WTC11 (cell line): ENCODE results near the gene CCR8. TPM values are rescaled to one million over a fixed set of nuclear protein-coding genes. Genes with fewer than 3 reads are reported as not detected.
"Not testable (repeated sequence)": the region's sequence is repeated elsewhere in the genome, so short reads cannot be mapped to it uniquely, and the experiment has no call there.

Source experiments
- ATAC-seq: fragments of 200-7000 bp; cut with Tn5 transposase; 2 replicates; pipeline ENCODE4 v1.10.0; 2021; ENCODE audit warnings: mild to moderate bottlenecking, moderate library complexity
- CTCF ChIA-PET: fragments of 300-600 bp; sonication (Branson Sonifier 250); formaldehyde crosslinking; loops from one replicate; lab custom pipeline; 2021; ENCODE audit warnings: antibody characterized with exemption; lab: Charles Lee
- POLR2A ChIA-PET: fragments of 350-600 bp; sonication (Branson Sonifier 250); formaldehyde crosslinking; loops from one replicate; lab custom pipeline; 2021; ENCODE audit warnings: antibody characterized with exemption; lab: Charles Lee
- DNase-seq: peaks from one replicate; pipeline ENCODE4 v3.0.0; 2021; ENCODE audit warnings: low spot score
- H3K27ac Mint-ChIP-seq: 2 replicates; pipeline ENCODE4 v1.8.0; 2021; ENCODE audit warnings: mixed read lengths
- H3K27me3 Mint-ChIP-seq: 2 replicates; pipeline ENCODE4 v1.8.0; 2021; ENCODE audit warnings: low read depth, mild to moderate bottlenecking, moderate library complexity, mixed read lengths
- H3K36me3 Mint-ChIP-seq: 2 replicates; pipeline ENCODE4 v1.8.0; 2021; ENCODE audit warnings: mixed read lengths
- H3K4me1 Mint-ChIP-seq: 2 replicates; pipeline ENCODE4 v1.8.0; 2022; ENCODE audit warnings: mixed read lengths
- H3K4me3 Mint-ChIP-seq: 2 replicates; pipeline ENCODE4 v1.8.0; 2021; ENCODE audit warnings: mild to moderate bottlenecking, moderate library complexity, mixed read lengths
- H3K9me3 Mint-ChIP-seq: 2 replicates; pipeline ENCODE4 v1.8.0; 2021; ENCODE audit warnings: mixed read lengths
- E2F5 ChIP-seq: sonication (generic); formaldehyde crosslinking; IDR thresholded peaks from 2 replicates; pipeline ENCODE4 v1.8.1; 2022; ENCODE audit warnings: mild to moderate bottlenecking, moderate library complexity, missing genetic modification reagents
- ELF4 ChIP-seq: sonication (generic); formaldehyde crosslinking; IDR thresholded peaks from 2 replicates; pipeline ENCODE4 v1.8.1; 2022; ENCODE audit warnings: low read depth, mild to moderate bottlenecking, moderate library complexity, missing genetic modification reagents
- ETV6 ChIP-seq: sonication (generic); formaldehyde crosslinking; IDR thresholded peaks from 2 replicates; pipeline ENCODE4 v1.8.1; 2022; ENCODE audit warnings: mild to moderate bottlenecking, missing genetic modification reagents
- FOXP4 ChIP-seq: sonication (generic); formaldehyde crosslinking; IDR thresholded peaks from 2 replicates; pipeline ENCODE4 v1.8.0; 2022; ENCODE audit warnings: mild to moderate bottlenecking, missing genetic modification reagents
- GABPB1 ChIP-seq: sonication (generic); formaldehyde crosslinking; IDR thresholded peaks from 2 replicates; pipeline ENCODE4 v1.8.1; 2023; ENCODE audit warnings: mild to moderate bottlenecking, missing genetic modification reagents
- IRF2 ChIP-seq: sonication (generic); formaldehyde crosslinking; IDR thresholded peaks from 2 replicates; pipeline ENCODE4 v1.8.0; 2022; ENCODE audit warnings: low read depth, missing genetic modification reagents, borderline replicate concordance
- NFE2L1 ChIP-seq: sonication (generic); formaldehyde crosslinking; IDR thresholded peaks from 2 replicates; pipeline ENCODE4 v1.8.1; 2023; ENCODE audit warnings: missing genetic modification reagents
- RORB ChIP-seq: fragments of 250-450 bp; sonication (Bioruptor Pico); IDR thresholded peaks from 2 replicates; pipeline ENCODE4 v1.9.0; 2021; ENCODE audit warnings: mild to moderate bottlenecking
- SMAD4 ChIP-seq: sonication (generic); formaldehyde crosslinking; IDR thresholded peaks from 2 replicates; pipeline ENCODE4 v1.8.0; 2022; ENCODE audit warnings: mild to moderate bottlenecking, missing genetic modification reagents
- TEAD1 ChIP-seq: sonication (generic); formaldehyde crosslinking; IDR thresholded peaks from 2 replicates; pipeline ENCODE4 v1.8.0; 2022; ENCODE audit warnings: mild to moderate bottlenecking, missing genetic modification reagents
- USF1 ChIP-seq: sonication (generic); formaldehyde crosslinking; IDR thresholded peaks from 2 replicates; pipeline ENCODE4 v1.8.0; 2022; ENCODE audit warnings: mild to moderate bottlenecking, missing genetic modification reagents
- USF2 ChIP-seq: sonication (generic); formaldehyde crosslinking; IDR thresholded peaks from 2 replicates; pipeline ENCODE4 v1.8.1; 2023; ENCODE audit warnings: mild to moderate bottlenecking, missing genetic modification reagents, moderate library complexity
- ZBTB21 ChIP-seq: sonication (generic); formaldehyde crosslinking; IDR thresholded peaks from 2 replicates; pipeline ENCODE4 v1.8.1; 2023; ENCODE audit warnings: mild to moderate bottlenecking, missing genetic modification reagents, borderline replicate concordance
- ZBTB43 ChIP-seq: sonication (generic); formaldehyde crosslinking; IDR thresholded peaks from 2 replicates; pipeline ENCODE4 v1.8.1; 2023; ENCODE audit warnings: mild to moderate bottlenecking, missing genetic modification reagents
- ZMAT4 ChIP-seq: fragments of 250-450 bp; sonication (Bioruptor Pico); IDR thresholded peaks from 2 replicates; pipeline ENCODE4 v1.9.0; 2021; ENCODE audit warnings: mild to moderate bottlenecking
- ZNF121 ChIP-seq: sonication (generic); formaldehyde crosslinking; IDR thresholded peaks from 2 replicates; pipeline ENCODE4 v1.8.0; 2023; ENCODE audit warnings: missing genetic modification reagents
- ZNF232 ChIP-seq: sonication (generic); formaldehyde crosslinking; IDR thresholded peaks from 2 replicates; pipeline ENCODE4 v1.8.0; 2022; ENCODE audit warnings: mild to moderate bottlenecking, missing genetic modification reagents
- ZNF317 ChIP-seq: sonication (generic); formaldehyde crosslinking; IDR thresholded peaks from 2 replicates; pipeline ENCODE4 v1.8.1; 2023; ENCODE audit warnings: low read depth, mild to moderate bottlenecking, moderate library complexity, missing genetic modification reagents, borderline replicate concordance
- ZNF671 ChIP-seq: fragments of 250-450 bp; sonication (Bioruptor Pico); IDR thresholded peaks from 2 replicates; pipeline ENCODE4 v1.8.0; 2021; ENCODE audit warnings: mild to moderate bottlenecking
- total RNA-seq: library from RNA; stranded (reverse); gene quantifications from 3 replicates; pipeline ENCODE4 v1.2.3, GENCODE V29; 2021

CCR8 gene
- total RNA-seq, 1 experiment from 2014 or later = 0.33 TPM

- POLR2A ChIA-PET = no interaction called here
- H3K27ac Mint-ChIP-seq = no peak overlapping the region
- peaks cover 39% of the 10 kb centered on the region for H3K9me3 Mint-ChIP-seq
- H3K27me3 Mint-ChIP-seq = no peaks in the 10 kb centered on the region; the same call in 1 of the 2 replicates
- no peak overlapping the region for H3K4me3 Mint-ChIP-seq
- TF ChIP-seq GABPB1 (CRISPR knock-in tag) (peak; percentile 70), ZBTB43 (CRISPR knock-in tag) (no peak)
- no peak for ATAC-seq
- H3K4me1 Mint-ChIP-seq = peaks cover 7% of the 10 kb centered on the region
- CTCF ChIA-PET = no interaction called here
- H3K36me3 Mint-ChIP-seq = peaks cover 12% of the 10 kb centered on the region
- no peak for DNase-seq
These were observed 11.8 kb upstream of the CCR8 start for GRCh38 chr3:39317571-39318169.

GRCh38 chr3:39318301-39318700, 11.2 kb upstream of the CCR8 start:
- Mint-ChIP-seq H3K4me1 (peaks cover 13% of the 10 kb centered on the region), H3K9me3 (peaks cover 35% of the 10 kb centered on the region), H3K27ac (no peak overlapping the region), H3K36me3 (peaks cover 9% of the 10 kb centered on the region), H3K4me3 (no peak overlapping the region), H3K27me3 (no peaks in the 10 kb centered on the region; the same call in 1 of the 2 replicates)
- no peak for TF ChIP-seq USF2 (CRISPR knock-in tag)
- TF ChIP-seq ELF4 (CRISPR knock-in tag) = no peak
- no peak for TF ChIP-seq USF1 (CRISPR knock-in tag)
- no peak for TF ChIP-seq FOXP4
- no peak for TF ChIP-seq TEAD1 (CRISPR knock-in tag)
- TF ChIP-seq ZNF232 (CRISPR knock-in tag) = no peak
- TF ChIP-seq ZMAT4 (CRISPR knock-in tag) = no peak
- TF ChIP-seq SMAD4 (CRISPR knock-in tag) = no peak
- no peak for TF ChIP-seq ZNF317 (CRISPR knock-in tag)
- no peak for TF ChIP-seq E2F5 (CRISPR knock-in tag)
- no peak for TF ChIP-seq RORB (CRISPR knock-in tag)
- TF ChIP-seq ZNF671 = no peak
- ChIA-PET CTCF (interaction anchor here (1.1 kb wide), 1 partner anchor 60 kb away, joined by 3 read pairs; no protein-coding TSS in a partner anchor), POLR2A (no interaction called here)
- DNase-seq (no peak), ATAC-seq (no peak)

GRCh38 chr3:39319249-39319648, 10.3 kb upstream of the CCR8 start:
- CTCF ChIA-PET = interaction anchor here (0.6 to 1.1 kb wide), 3 partner anchors 28 to 140 kb away, joined by 3 read pairs; no protein-coding TSS in a partner anchor
- peaks cover 30% of the 10 kb centered on the region for H3K9me3 Mint-ChIP-seq
- H3K36me3 Mint-ChIP-seq = peaks cover 5% of the 10 kb centered on the region
- no peak for ATAC-seq
- peaks cover 14% of the 10 kb centered on the region for H3K4me1 Mint-ChIP-seq
- H3K27me3 Mint-ChIP-seq = no peaks in the 10 kb centered on the region
- H3K27ac Mint-ChIP-seq = no peak overlapping the region
- no peak overlapping the region for H3K4me3 Mint-ChIP-seq
- TF ChIP-seq IRF2 (no peak), USF2 (CRISPR knock-in tag) (no peak), ZBTB21 (no peak), ZNF121 (CRISPR knock-in tag) (no peak), ETV6 (CRISPR knock-in tag) (no peak), NFE2L1 (CRISPR knock-in tag) (no peak)
- DNase-seq = no peak
- POLR2A ChIA-PET = interaction anchor here (0.6 kb wide), 1 partner anchor 56 kb away, joined by 4 read pairs; no protein-coding TSS in a partner anchor

- not testable (repeated sequence) for ATAC-seq, H3K27me3 Mint-ChIP-seq, H3K36me3 Mint-ChIP-seq, H3K27ac Mint-ChIP-seq, H3K4me3 Mint-ChIP-seq, DNase-seq
- CTCF ChIA-PET = interaction anchor here (1.0 to 1.6 kb wide), 2 partner anchors 33 to 56 kb away, joined by 3 to 6 read pairs; no protein-coding TSS in a partner anchor
- POLR2A ChIA-PET = interaction anchor here (0.7 kb wide), 1 partner anchor 105 kb away, joined by 5 read pairs; no protein-coding TSS in a partner anchor
- H3K4me1 Mint-ChIP-seq = peaks cover 14% of the 10 kb centered on the region
- H3K9me3 Mint-ChIP-seq = peaks cover 13% of the 10 kb centered on the region
These were observed 7.9 kb upstream of the CCR8 start for GRCh38 chr3:39321574-39321983.

- H3K36me3 Mint-ChIP-seq, ATAC-seq, H3K27ac Mint-ChIP-seq, H3K4me3 Mint-ChIP-seq, POLR2A ChIA-PET, H3K9me3 Mint-ChIP-seq, H3K27me3 Mint-ChIP-seq, DNase-seq: not testable (repeated sequence)
- H3K4me1 Mint-ChIP-seq = peaks cover 14% of the 10 kb centered on the region
- CTCF ChIA-PET = interaction anchor here (1.0 to 1.6 kb wide), 2 partner anchors 34 to 56 kb away, joined by 3 to 6 read pairs; no protein-coding TSS in a partner anchor
These were observed 7.2 kb upstream of the CCR8 start for GRCh38 chr3:39322209-39322715.
